ENCODE data around the gene TOP3B.

DNA sequence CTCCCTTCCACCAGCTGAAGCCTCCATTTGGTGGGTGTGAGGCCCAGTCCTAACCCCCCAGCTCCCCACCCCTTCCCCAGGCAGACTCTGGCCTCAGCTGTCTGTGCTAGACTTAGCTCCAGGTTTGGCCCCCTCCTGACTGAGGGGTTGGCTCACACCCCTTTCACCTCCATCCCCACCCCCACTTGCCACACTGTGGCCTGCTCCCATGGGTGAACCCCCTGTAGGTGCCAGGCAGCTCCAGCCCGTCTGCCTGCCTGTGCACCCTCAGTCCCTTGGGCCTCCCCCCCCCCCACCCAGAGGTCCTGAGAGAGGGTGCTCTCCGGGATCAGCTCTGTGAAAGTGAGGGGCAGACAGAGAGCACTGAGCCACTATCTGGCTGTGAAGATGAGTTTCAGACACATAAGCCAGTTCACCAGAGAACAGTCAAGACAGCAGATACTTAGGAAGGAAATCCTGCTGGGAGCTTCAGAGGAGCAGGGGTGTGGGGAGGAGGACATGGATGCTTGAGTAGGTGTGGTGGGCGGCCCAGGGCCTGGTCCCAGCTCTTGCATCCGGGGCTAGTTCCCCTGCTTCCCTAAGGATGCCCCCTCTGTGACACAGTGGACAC is 66.2 kb downstream of the TOP3B start:
- TF ChIP-seq POLR2AphosphoS5 (IDR thresholded peaks at IDR 0.05; ENCODE audit: low read depth, low read length): no peak
- TF ChIP-seq TAF1 (IDR thresholded peaks at IDR 0.05; ENCODE audit: borderline replicate concordance, insufficient read depth, low read length): no peak
- TF ChIP-seq FOXP2 (optimal IDR thresholded peaks at IDR 0.05; ENCODE audit: borderline replicate concordance, extremely low read depth, extremely low read length, insufficient read depth): no peak
- no peak for TF ChIP-seq SIN3A (IDR thresholded peaks at IDR 0.05; ENCODE audit: borderline replicate concordance, insufficient read depth, low read length)
